Effector memory CD4-positive, alpha-beta T cell (primary cell): ENCODE results near the gene SMAD6.

Experiments
- DNase-seq, 3 donors: peaks; one replicate each; pipeline ENCODE4 v3.0.0-alpha.2; 2020
- H3K27ac ChIP-seq: 2 replicates; pipeline ENCODE4 v1.7.0; 2013; ENCODE audit warnings: mild to moderate bottlenecking, low read length, moderate library complexity; ENCODE audit not compliant: insufficient read depth, poor library complexity, severe bottlenecking
- H3K27me3 ChIP-seq: replicated peaks from 2 replicates; pipeline ENCODE4 v1.7.0; 2013; ENCODE audit warnings: mild to moderate bottlenecking, low read length; ENCODE audit not compliant: insufficient read depth, control insufficient read depth, poor library complexity, severe bottlenecking
- H3K36me3 ChIP-seq: 2 replicates; pipeline ENCODE4 v1.7.0; 2013; ENCODE audit warnings: mild to moderate bottlenecking, low read length, moderate library complexity; ENCODE audit not compliant: control insufficient read depth, insufficient read depth
- H3K4me1 ChIP-seq: 2 replicates; pipeline ENCODE4 v1.7.0; 2013; ENCODE audit warnings: low read length, mild to moderate bottlenecking; ENCODE audit not compliant: control insufficient read depth, insufficient read depth, poor library complexity, severe bottlenecking
- H3K4me3 ChIP-seq: 2 replicates; pipeline ENCODE4 v1.7.0; 2013; ENCODE audit warnings: low read length, low read depth, mild to moderate bottlenecking; ENCODE audit not compliant: insufficient read depth, poor library complexity, severe bottlenecking
- H3K9me3 ChIP-seq: 2 replicates; pipeline ENCODE4 v1.7.0; 2013; ENCODE audit warnings: mild to moderate bottlenecking, low read length, moderate library complexity; ENCODE audit not compliant: control insufficient read depth

The SMAD6 gene

GRCh38 chr15:66658044-66658443 is 44.0 kb upstream of the SMAD6 start:
- Histone ChIP-seq H3K27ac (no peak overlapping the region), H3K4me3 (no peak overlapping the region), H3K4me1 (no peaks in the 10 kb centered on the region), H3K36me3 (no peaks in the 10 kb centered on the region), H3K9me3 (no peaks in the 10 kb centered on the region), H3K27me3 (no peaks in the 10 kb centered on the region)
- DNase-seq: no peak

- no peak overlapping the region for H3K27ac ChIP-seq
- H3K4me3 ChIP-seq: no peak overlapping the region
- H3K27me3 ChIP-seq: no peaks in the 10 kb centered on the region
- H3K4me1 ChIP-seq: no peaks in the 10 kb centered on the region
- no peaks in the 10 kb centered on the region for H3K36me3 ChIP-seq
- no peaks in the 10 kb centered on the region for H3K9me3 ChIP-seq
- DNase-seq: no peak
These were observed 43.2 kb upstream of the SMAD6 start for GRCh38 chr15:66658855-66659254.

GRCh38 chr15:66659384-66659783 is 42.7 kb upstream of the SMAD6 start:
- no peaks in the 10 kb centered on the region for H3K9me3 ChIP-seq
- no peak for DNase-seq
- H3K27me3 ChIP-seq: no peaks in the 10 kb centered on the region
- H3K27ac ChIP-seq: no peak overlapping the region
- no peaks in the 10 kb centered on the region for H3K36me3 ChIP-seq
- H3K4me3 ChIP-seq: no peak overlapping the region
- H3K4me1 ChIP-seq: no peaks in the 10 kb centered on the region

- no peaks in the 10 kb centered on the region for H3K27me3 ChIP-seq
- no peak overlapping the region for H3K4me3 ChIP-seq
- no peaks in the 10 kb centered on the region for H3K9me3 ChIP-seq
- H3K27ac ChIP-seq: no peak overlapping the region
- H3K4me1 ChIP-seq: no peaks in the 10 kb centered on the region
- no peaks in the 10 kb centered on the region for H3K36me3 ChIP-seq
- no peak for DNase-seq
These were observed 40.5 kb upstream of the SMAD6 start for GRCh38 chr15:66661432-66662096.

DNA sequence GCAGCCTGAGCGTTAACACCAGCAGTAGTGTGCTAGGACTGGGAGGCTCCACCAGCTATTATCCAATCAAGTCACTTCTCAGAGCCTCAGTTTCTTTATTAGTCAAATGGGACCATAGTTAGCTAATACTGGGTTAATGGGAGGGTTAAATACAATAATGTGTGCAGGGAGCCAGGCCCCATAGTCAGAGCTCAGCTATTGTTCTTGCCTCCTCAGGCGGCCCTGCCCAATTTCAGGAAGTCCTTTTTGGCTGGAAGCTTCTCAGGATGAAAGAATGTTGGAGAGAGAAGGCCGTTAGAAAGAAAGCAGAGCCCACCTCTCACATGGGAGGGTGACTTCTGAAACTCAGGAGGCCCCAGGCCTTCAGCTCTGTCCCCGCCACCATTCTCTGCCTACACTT is 39.5 kb upstream of the SMAD6 start:
- Histone ChIP-seq H3K9me3 (no peaks in the 10 kb centered on the region), H3K36me3 (no peaks in the 10 kb centered on the region), H3K4me3 (no peak overlapping the region), H3K4me1 (no peaks in the 10 kb centered on the region), H3K27me3 (no peaks in the 10 kb centered on the region), H3K27ac (no peak overlapping the region)
- no peak for DNase-seq

DNA sequence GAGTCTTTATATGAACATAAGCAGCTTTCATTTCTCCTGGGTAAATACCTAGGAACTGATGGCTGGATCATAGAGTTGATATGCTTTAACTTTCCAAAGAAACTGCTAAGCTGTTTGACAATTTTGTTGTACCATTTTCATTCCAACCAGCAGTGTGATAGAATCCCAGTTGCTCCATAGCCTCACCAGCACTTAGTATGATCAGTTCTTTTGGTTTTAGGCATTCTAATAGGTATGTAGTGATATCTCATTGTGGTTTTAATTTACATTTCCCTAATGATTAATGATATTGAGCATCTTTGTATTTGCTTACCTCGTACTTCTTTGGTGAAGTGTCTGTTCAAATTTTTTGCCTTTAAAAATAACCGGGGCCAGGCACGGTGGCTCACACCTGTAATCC is 38.4 kb upstream of the SMAD6 start:
- H3K9me3 ChIP-seq: no peaks in the 10 kb centered on the region
- DNase-seq: no peak
- no peaks in the 10 kb centered on the region for H3K27me3 ChIP-seq
- no peaks in the 10 kb centered on the region for H3K36me3 ChIP-seq
- no peak overlapping the region for H3K4me3 ChIP-seq
- no peak overlapping the region for H3K27ac ChIP-seq
- no peaks in the 10 kb centered on the region for H3K4me1 ChIP-seq

GRCh38 chr15:66670175-66670574 is 31.9 kb upstream of the SMAD6 start:
- Histone ChIP-seq H3K27ac (no peak overlapping the region), H3K27me3 (no peaks in the 10 kb centered on the region), H3K4me3 (no peak overlapping the region), H3K4me1 (no peaks in the 10 kb centered on the region), H3K36me3 (no peaks in the 10 kb centered on the region), H3K9me3 (no peaks in the 10 kb centered on the region)
- no peak for DNase-seq

GRCh38 chr15:66670762-66671580 is 31.1 kb upstream of the SMAD6 start:
- H3K27me3 ChIP-seq: no peaks in the 10 kb centered on the region
- no peak overlapping the region for H3K4me3 ChIP-seq
- H3K36me3 ChIP-seq: no peaks in the 10 kb centered on the region
- H3K27ac ChIP-seq: no peak overlapping the region
- no peak for DNase-seq
- H3K4me1 ChIP-seq: no peaks in the 10 kb centered on the region
- H3K9me3 ChIP-seq: no peaks in the 10 kb centered on the region

- Histone ChIP-seq H3K9me3 (no peaks in the 10 kb centered on the region), H3K36me3 (no peaks in the 10 kb centered on the region), H3K4me1 (no peaks in the 10 kb centered on the region), H3K27ac (no peak overlapping the region), H3K4me3 (no peak overlapping the region), H3K27me3 (no peaks in the 10 kb centered on the region)
- no peak for DNase-seq
These were observed 29.2 kb upstream of the SMAD6 start for GRCh38 chr15:66672867-66673266.
